H1 (cell line): ENCODE measurements around the gene LCOR. TPM values are rescaled to one million over a fixed set of nuclear protein-coding genes. Genes with fewer than 3 reads are reported as not detected.

Experiments
- CTCF ChIA-PET: fragments of 300-600 bp; sonication (Branson Sonifier 250); formaldehyde crosslinking; loops from one replicate; lab custom pipeline; 2021; ENCODE audit not compliant: partially characterized antibody; lab: Charles Lee
- POLR2A ChIA-PET: fragments of 300-600 bp; sonication (Branson Sonifier 250); formaldehyde crosslinking; loops from one replicate; lab custom pipeline; 2021; ENCODE audit warnings: inconsistent platforms; ENCODE audit not compliant: partially characterized antibody; lab: Charles Lee
- DNase-seq, 2 experiments: peaks; one replicate each; pipeline versions ENCODE4 v3.0.0 to v3.0.0-alpha.2; 2010 to 2022; ENCODE audit warnings: low spot score in 2 of 2, low read depth in 1 of 2, mixed read lengths in 1 of 2
- FAIRE-seq: peaks from 2 replicates; lab custom pipeline; 2011; peaks lifted over from hg19 to GRCh38; lab: Jason Lieb, UNC
- H2AFZ ChIP-seq: 2 replicates; pipeline ENCODE4 v1.8.1; 2012; ENCODE audit warnings: low read length, inconsistent platforms
- H2AK5ac ChIP-seq: 2 replicates; pipeline ENCODE4 v1.6.1; 2013; ENCODE audit warnings: low read depth, low read length
- H2BK120ac ChIP-seq: replicated peaks from 2 replicates; pipeline ENCODE3; 2013; ENCODE audit warnings: low read depth, low read length, inconsistent platforms
- H2BK12ac ChIP-seq: 2 replicates; pipeline ENCODE4 v1.6.1; 2013; ENCODE audit warnings: low read depth, low read length
- H2BK15ac ChIP-seq: 2 replicates; pipeline ENCODE4 v1.6.1; 2013; ENCODE audit warnings: low read length
- H2BK20ac ChIP-seq: 2 replicates; pipeline ENCODE4 v1.6.1; 2013; ENCODE audit warnings: low read length
- H2BK5ac ChIP-seq: 2 replicates; pipeline ENCODE4 v1.6.1; 2013; ENCODE audit warnings: low read depth, low read length
- H3K14ac ChIP-seq: 2 replicates; pipeline ENCODE4 v1.6.1; 2013; ENCODE audit warnings: inconsistent platforms; ENCODE audit not compliant: insufficient read length
- H3K18ac ChIP-seq: 2 replicates; pipeline ENCODE4 v1.6.1; 2013; ENCODE audit warnings: low read length; ENCODE audit errors: extremely low read depth
- H3K23ac ChIP-seq: 2 replicates; pipeline ENCODE4 v1.6.1; 2013; ENCODE audit warnings: inconsistent platforms; ENCODE audit not compliant: insufficient read length
- H3K23me2 ChIP-seq: 2 replicates; pipeline ENCODE4 v1.6.1; 2013; ENCODE audit warnings: low read depth, low read length
- H3K27ac ChIP-seq: 2 replicates; pipeline ENCODE4 v1.6.1; 2011; ENCODE audit warnings: low read depth, low read length, inconsistent platforms
- H3K27me3 ChIP-seq, 4 experiments: replicated peaks in 1 of 4; 1 replicate in 1 of 4; 2 replicates in 3 of 4; pipeline versions ENCODE4 v1.6.1 to v1.8.1; 2011 to 2013; ENCODE audit warnings: low read length in 3 of 4, mild to moderate bottlenecking in 3 of 4, inconsistent platforms in 2 of 4, mixed read lengths in 2 of 4, moderate library complexity in 1 of 4; ENCODE audit not compliant: control insufficient read depth in 3 of 4, insufficient read depth in 3 of 4; ENCODE audit errors: extremely low read depth in 1 of 4
- H3K36me3 ChIP-seq, 4 experiments: 2 replicates each; pipeline versions ENCODE4 v1.6.1 to v1.8.1; 2011 to 2013; ENCODE audit warnings: mild to moderate bottlenecking in 4 of 4, low read length in 3 of 4, moderate library complexity in 2 of 4, control low read depth in 1 of 4, inconsistent platforms in 1 of 4; ENCODE audit not compliant: insufficient read depth in 4 of 4, control insufficient read depth in 2 of 4
- H3K4ac ChIP-seq: replicated peaks from 2 replicates; pipeline ENCODE3; 2013; ENCODE audit warnings: low read length, low read depth, mixed read lengths, inconsistent platforms; ENCODE audit not compliant: insufficient read length
- H3K4me1 ChIP-seq, 4 experiments: replicated peaks in 1 of 4; 1 replicate in 1 of 4; 2 replicates in 3 of 4; pipeline versions ENCODE4 v1.6.1 to v1.8.1; 2011 to 2013; ENCODE audit warnings: low read length in 3 of 4, inconsistent platforms in 2 of 4, mixed read lengths in 1 of 4; ENCODE audit not compliant: insufficient read depth in 4 of 4, control insufficient read depth in 3 of 4
- H3K4me2 ChIP-seq, 2 experiments: 2 replicates each; pipeline versions ENCODE4 v1.6.1 to v1.8.1; 2011 to 2013; ENCODE audit warnings: low read depth in 2 of 2, low read length in 2 of 2, control low read depth in 1 of 2, inconsistent platforms in 1 of 2, mild to moderate bottlenecking in 1 of 2; ENCODE audit not compliant: insufficient read depth in 1 of 2
- H3K4me3 ChIP-seq, 4 experiments: fragments of 200-600, 300-600 bp in 1 of 4; sonication (generic), shearing (Covaris generic), sonication (Bioruptor Twin) in 1 of 4; 2 replicates each; pipeline versions ENCODE4 v1.5.1 to v1.8.1; 2011 to 2016; ENCODE audit warnings: low read length in 4 of 4, low read depth in 3 of 4, control low read depth in 2 of 4, inconsistent platforms in 2 of 4, mild to moderate bottlenecking in 2 of 4, mixed read lengths in 1 of 4, moderate library complexity in 1 of 4; ENCODE audit not compliant: insufficient read depth in 2 of 4; ENCODE audit errors: extremely low read depth in 1 of 4
- H3K56ac ChIP-seq: replicated peaks from 2 replicates; pipeline ENCODE3; 2013; ENCODE audit warnings: low read depth, mild to moderate bottlenecking, mixed read lengths, low read length, inconsistent platforms; ENCODE audit not compliant: insufficient read length
- H3K79me1 ChIP-seq: 2 replicates; pipeline ENCODE4 v1.6.1; 2013; ENCODE audit warnings: low read depth, low read length, control low read depth
- H3K79me2 ChIP-seq, 2 experiments: 2 replicates each; pipeline versions ENCODE4 v1.6.1 to v1.8.1; 2012 to 2013; ENCODE audit warnings: low read length in 2 of 2, mild to moderate bottlenecking in 2 of 2, inconsistent platforms in 1 of 2; ENCODE audit not compliant: insufficient read depth in 2 of 2, control insufficient read depth in 1 of 2
- H3K9ac ChIP-seq, 4 experiments: replicated peaks in 1 of 4; 1 replicate in 1 of 4; 2 replicates in 3 of 4; pipeline versions ENCODE4 v1.6.1 to v1.8.1; 2011 to 2013; ENCODE audit warnings: low read depth in 3 of 4, low read length in 3 of 4, control low read depth in 2 of 4, mild to moderate bottlenecking in 2 of 4, moderate library complexity in 2 of 4, inconsistent platforms in 1 of 4; ENCODE audit errors: extremely low read depth in 1 of 4
- H3K9me3 ChIP-seq, 2 experiments: 2 replicates each; pipeline versions ENCODE4 v1.6.1 to v1.8.1; 2012 to 2013; ENCODE audit warnings: mild to moderate bottlenecking in 2 of 2, moderate library complexity in 2 of 2, control low read depth in 1 of 2, inconsistent platforms in 1 of 2, low read depth in 1 of 2, low read length in 1 of 2, mixed read lengths in 1 of 2; ENCODE audit not compliant: insufficient read depth in 2 of 2
- H4K20me1 ChIP-seq, 2 experiments: replicated peaks in 1 of 2; 2 replicates each; pipeline versions ENCODE3 to v1.8.1; 2011 to 2013; ENCODE audit warnings: inconsistent platforms in 2 of 2, low read length in 2 of 2, mild to moderate bottlenecking in 1 of 2; ENCODE audit not compliant: insufficient read depth in 2 of 2, control insufficient read depth in 1 of 2
- H4K5ac ChIP-seq: 2 replicates; pipeline ENCODE4 v1.6.1; 2013; ENCODE audit warnings: low read length, low read depth, mixed read lengths, inconsistent platforms; ENCODE audit not compliant: insufficient read length
- H4K8ac ChIP-seq: 2 replicates; pipeline ENCODE4 v1.8.0; 2013; ENCODE audit warnings: mild to moderate bottlenecking, moderate library complexity, low read length, inconsistent platforms; ENCODE audit not compliant: insufficient read depth; ENCODE audit errors: extremely low read depth
- H4K91ac ChIP-seq: replicated peaks from 2 replicates; pipeline ENCODE3; 2013; ENCODE audit warnings: low read length, mixed read lengths, inconsistent platforms; ENCODE audit not compliant: insufficient read length
- CHD2 ChIP-seq: IDR thresholded peaks from 2 replicates; pipeline ENCODE4 v1.6.1; 2012; ENCODE audit warnings: low read length, improper control_type of control experiment
- FOSL1 ChIP-seq: IDR thresholded peaks from 2 replicates; pipeline ENCODE4 v1.6.1; 2011; ENCODE audit warnings: mild to moderate bottlenecking, low read depth, low read length, moderate library complexity; ENCODE audit not compliant: insufficient read depth
- HDAC6 ChIP-seq: IDR thresholded peaks from one replicate; pipeline ENCODE4 v1.7.1; 2012; ENCODE audit warnings: low read depth, mild to moderate bottlenecking, inconsistent platforms, low read length, moderate library complexity
- NANOG ChIP-seq: IDR thresholded peaks from 2 replicates; pipeline ENCODE4 v1.6.1; 2011; ENCODE audit warnings: low read length, low read depth, mild to moderate bottlenecking, inconsistent platforms; ENCODE audit not compliant: insufficient read depth, poor library complexity, severe bottlenecking
- RAD21 ChIP-seq, 2 experiments: IDR thresholded peaks in 1 of 2; conservative IDR thresholded peaks in 1 of 2; 2 replicates each; pipeline ENCODE4 v1.6.1; 2011; ENCODE audit warnings: low read depth in 2 of 2, low read length in 2 of 2, improper control_type of control experiment in 1 of 2, inconsistent platforms in 1 of 2, mild to moderate bottlenecking in 1 of 2, moderate library complexity in 1 of 2
- RXRA ChIP-seq: IDR thresholded peaks from 2 replicates; pipeline ENCODE4 v1.6.1; 2011; ENCODE audit warnings: low read depth, mild to moderate bottlenecking, low read length, moderate library complexity; ENCODE audit not compliant: insufficient read depth
- SAP30 ChIP-seq: fragments of 300-600 bp; sonication (generic); IDR thresholded peaks from 2 replicates; pipeline ENCODE4 v1.7.1; 2012; ENCODE audit warnings: low read length, moderate library complexity, mild to moderate bottlenecking, inconsistent platforms; ENCODE audit not compliant: insufficient read depth, insufficient replicate concordance
- SP2 ChIP-seq: IDR thresholded peaks from 2 replicates; pipeline ENCODE4 v1.6.1; 2012; ENCODE audit warnings: mild to moderate bottlenecking, low read length, inconsistent platforms
- TCF12 ChIP-seq: IDR thresholded peaks from 2 replicates; pipeline ENCODE4 v1.6.1; 2011; ENCODE audit warnings: low read depth, mild to moderate bottlenecking, low read length
- YY1 ChIP-seq: IDR thresholded peaks from 2 replicates; pipeline ENCODE4 v1.6.1; 2011; ENCODE audit warnings: low read depth, mild to moderate bottlenecking, low read length
- WGBS, 2 experiments: shearing (Covaris generic) in 1 of 2; methylation state at CpG; one replicate each; pipeline versions ENCODE4 v1.1.6 to v1.1.7; 2013 to 2015; ENCODE audit warnings: low lambda C conversion rate in 2 of 2, mixed read lengths in 2 of 2, inconsistent platforms in 1 of 2, low coverage in 1 of 2, missing lambda C conversion rate in 1 of 2; ENCODE audit not compliant: insufficient replicate concordance in 2 of 2, insufficient coverage in 1 of 2, insufficient read length in 1 of 2; ENCODE audit errors: extremely low coverage in 1 of 2, missing lambda C conversion rate in 1 of 2; 5-methylcytosine and 5-hydroxymethylcytosine counted together
- polyA plus RNA-seq, 7 experiments: library from polyadenylated mRNA; depleted of rRNA in 3 of 7; stranded (reverse) in 5 of 7; unstranded in 2 of 7; fragments of >200 nt in 5 of 7; fragments of 200-250 nt in 2 of 7; gene quantifications; 1 replicate in 5 of 7; 2 replicates in 1 of 7; 4 replicates in 1 of 7; pipeline versions ENCODE4 v1.2.1 to v1.2.3, GENCODE V29; 2011 to 2013; ENCODE audit warnings: missing spikeins in 2 of 7, mixed read lengths in 2 of 7
- total RNA-seq: library from RNA; stranded (reverse); fragmentation: NEBNext Ultra II Directional; extraction: Animal tissue kit (Norgen Biotek cat#: 25700); gene quantifications from 2 replicates; pipeline ENCODE4 v1.2.1, GENCODE V29; 2021
- TF ChIP-seq, protein P1 (sequence below): IDR thresholded peaks from 2 replicates; pipeline ENCODE4 v1.6.1; 2012; ENCODE audit warnings: inconsistent platforms

LCOR gene
- total and polyA plus RNA-seq, 2 of the 8 experiments (the other 6 are each of a cell fraction or from before 2014, with no cell fraction given) = 4.7 to 25.5 TPM

DNA sequence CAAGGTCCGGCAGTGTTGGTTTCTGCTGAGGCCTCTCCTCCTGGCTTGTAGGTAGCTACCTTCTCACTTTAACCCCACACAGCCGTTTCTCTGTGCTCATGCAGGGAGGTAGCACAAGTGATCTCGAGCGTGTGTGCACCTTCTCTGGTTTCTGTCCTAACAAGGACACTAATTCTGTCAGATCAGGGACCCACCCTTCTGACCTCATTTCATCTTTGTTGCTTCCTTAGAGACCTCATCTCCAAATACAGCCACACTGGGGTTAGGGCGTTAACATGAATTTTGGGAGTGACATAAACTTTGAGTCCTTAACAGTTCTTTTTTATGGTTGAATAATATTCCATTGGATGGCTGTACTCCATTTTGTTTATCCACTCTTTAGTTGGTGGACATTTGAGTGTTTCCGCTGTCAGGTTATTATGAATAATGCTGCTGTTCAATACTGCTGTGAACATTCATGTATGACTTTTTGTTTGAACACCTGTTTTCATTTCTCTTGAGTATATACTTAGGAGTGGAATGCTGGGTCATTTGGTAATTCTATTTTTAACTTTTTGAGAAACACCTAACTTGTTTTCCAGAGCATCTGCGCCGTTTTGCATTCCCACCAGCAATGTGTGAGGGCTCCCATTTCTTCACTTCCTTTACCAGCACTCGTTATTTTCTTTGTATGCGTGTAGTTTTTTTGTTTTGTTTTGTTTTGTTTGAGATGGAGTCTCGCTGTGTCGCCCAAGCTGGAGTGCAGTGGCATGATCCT lies 57.5 kb downstream of the LCOR start:
- FAIRE-seq = no peak
- ChIA-PET POLR2A (no interaction called here), CTCF (no interaction called here)
- Histone ChIP-seq H3K23me2 (no peaks in the 10 kb centered on the region), H2BK15ac (no peak overlapping the region), H2BK5ac (no peak overlapping the region), H4K8ac (no peak overlapping the region), H2BK12ac (no peak overlapping the region), H3K4me2 (no peak overlapping the region), H2AFZ (no peak overlapping the region), H3K79me2 (peaks cover 0 to 89% of the 10 kb centered on the region in 2 experiments; a peak in 2 of 4 replicates), H3K4ac (no peak overlapping the region), H3K9me3 (peaks cover 0 to 2% of the 10 kb centered on the region in 2 experiments; a peak in 1 of 4 replicates), H4K5ac (no peak overlapping the region), H2BK20ac (no peak overlapping the region), H3K4me3 (no peak overlapping the region), H2BK120ac (no peak overlapping the region), H3K56ac (no peak overlapping the region), H3K36me3 (peaks cover 0 to 5% (median 2%) of the 10 kb centered on the region in 4 experiments; a peak in 2 of 8 replicates), H3K18ac (no peak overlapping the region), H3K14ac (no peak overlapping the region), H3K23ac (no peak overlapping the region), H3K79me1 (no peaks in the 10 kb centered on the region), H4K91ac (no peak overlapping the region), H4K20me1 (peaks cover 0 to 2% of the 10 kb centered on the region in 2 experiments), H3K9ac (no peak overlapping the region; a peak in 1 of 7 replicates), H3K27me3 (no peaks in the 10 kb centered on the region), H3K4me1 (peaks cover 0 to 4% (median 2%) of the 10 kb centered on the region in 4 experiments; a peak in 2 of 7 replicates), H2AK5ac (no peak overlapping the region), H3K27ac (no peak overlapping the region)
- DNase-seq = no peak
- 84% methylated on average over 12 of the region's 12 CpGs; no CpG with 5 or more reads in 1 of the 2 experiments for WGBS, 2 experiments
- TF ChIP-seq RAD21 (IDR thresholded peaks at IDR 0.05 in 1 of 2, conservative IDR thresholded peaks at IDR 0.05 in 1 of 2; ENCODE audit: low read depth in 2 of 2, low read length in 2 of 2) = no peak
- TF ChIP-seq RXRA = no peak
- TF ChIP-seq TCF12 = no peak
- no peak for TF ChIP-seq SAP30
- TF ChIP-seq FOSL1 = no peak
- no peak for TF ChIP-seq HDAC6
- no peak for TF ChIP-seq SP2
- no peak for TF ChIP-seq NANOG
- no peak for TF ChIP-seq CHD2
- TF ChIP-seq YY1 = no peak
- TF ChIP-seq, protein P1, sequence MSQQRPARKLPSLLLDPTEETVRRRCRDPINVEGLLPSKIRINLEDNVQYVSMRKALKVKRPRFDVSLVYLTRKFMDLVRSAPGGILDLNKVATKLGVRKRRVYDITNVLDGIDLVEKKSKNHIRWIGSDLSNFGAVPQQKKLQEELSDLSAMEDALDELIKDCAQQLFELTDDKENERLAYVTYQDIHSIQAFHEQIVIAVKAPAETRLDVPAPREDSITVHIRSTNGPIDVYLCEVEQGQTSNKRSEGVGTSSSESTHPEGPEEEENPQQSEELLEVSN = no peak
